GM18909 (cell line): ENCODE measurements around the gene LRRC74A.

Source experiments
- ATAC-seq: cut with Tn5 transposase; IDR thresholded peaks from one replicate; pipeline ENCODE4 v1.9.1; 2021; ENCODE audit warnings: mild to moderate bottlenecking; ENCODE audit not compliant: unreplicated experiment, poor library complexity

Gene LRRC74A

GRCh38 chr14:76826122-76826521 lies at the start of gene LRRC74A:
TSS of gene LRRC74A (plus strand) at chr14:76826408. CDS start at chr14:76826698, 290 bp downstream.
- no peak for ATAC-seq

DNA sequence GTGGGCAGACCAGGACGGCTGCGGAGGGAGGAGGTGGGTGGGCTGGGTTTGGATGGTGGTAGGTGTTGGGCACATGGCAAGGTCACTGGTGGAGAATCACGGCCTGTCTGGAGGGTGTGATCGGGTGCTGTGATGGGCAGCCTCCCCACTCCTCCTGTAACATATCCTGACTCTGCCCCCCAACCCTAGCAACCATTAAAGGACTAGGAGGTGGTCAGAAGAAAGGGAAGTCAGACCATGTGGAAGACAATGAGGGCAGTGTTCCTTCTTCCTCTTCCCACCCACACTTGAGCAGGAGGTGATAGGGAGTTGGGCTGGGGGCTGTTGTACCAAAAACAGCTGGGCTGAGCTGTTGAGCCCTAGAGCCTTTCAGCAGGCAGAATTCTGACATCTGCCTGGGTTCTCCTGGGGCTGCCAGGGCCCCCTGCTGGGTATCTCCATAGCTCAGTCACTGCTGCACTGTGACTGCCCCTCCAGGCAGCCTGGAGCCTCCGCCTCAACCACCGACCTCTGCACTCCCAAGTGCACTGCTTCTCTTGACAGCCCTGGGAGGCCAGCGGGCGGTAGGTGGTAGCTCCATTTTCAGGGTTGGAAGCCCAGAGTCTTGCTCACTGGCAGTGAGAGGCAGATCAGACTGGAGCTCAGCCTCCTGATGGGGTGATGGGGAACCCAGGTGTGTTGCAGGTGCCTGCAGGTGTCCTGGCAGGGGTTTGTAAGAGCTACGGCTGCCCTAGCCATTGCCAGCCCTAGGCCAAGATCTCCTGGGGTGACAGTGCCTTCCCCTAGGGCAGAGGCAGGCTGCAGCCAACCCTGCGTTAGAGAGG lies 49.6 kb upstream of the LRRC74A start:
- ATAC-seq = no peak

GRCh38 chr14:76777721-76778120 lies 48.5 kb upstream of the LRRC74A start:
- ATAC-seq = no peak

DNA sequence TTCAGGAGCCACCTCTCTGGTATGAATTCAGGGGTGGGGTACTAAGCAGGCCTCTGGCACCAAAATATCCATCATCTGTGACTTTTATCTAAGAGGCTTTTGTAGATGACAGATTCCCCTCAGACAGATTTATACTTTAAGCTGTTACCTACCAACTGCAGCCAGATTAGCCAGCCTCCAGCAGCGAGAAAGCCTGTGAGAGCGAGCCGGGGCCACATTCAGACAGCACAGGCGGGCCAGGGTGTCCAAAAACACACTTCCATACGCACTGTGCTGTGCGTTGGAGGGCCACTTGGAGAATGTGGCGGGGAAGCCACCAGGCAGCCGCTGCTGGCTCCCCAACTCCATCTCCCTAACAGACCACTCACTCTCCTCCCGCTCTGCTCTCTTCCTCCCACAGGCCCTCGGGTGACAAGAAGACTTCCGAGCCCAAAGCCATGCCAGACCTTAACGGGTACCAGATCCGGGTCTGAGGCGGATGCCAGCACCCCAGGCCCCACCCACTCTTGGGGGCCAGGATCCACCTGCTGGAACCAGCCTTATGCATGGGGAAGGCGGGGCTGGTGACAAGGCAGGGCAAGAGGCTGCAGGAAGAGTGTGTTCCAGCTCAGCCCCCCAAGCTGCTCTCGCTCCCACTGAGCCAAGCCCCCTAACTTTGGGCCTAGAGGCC lies 47.5 kb upstream of the LRRC74A start:
- ATAC-seq = no peak

DNA sequence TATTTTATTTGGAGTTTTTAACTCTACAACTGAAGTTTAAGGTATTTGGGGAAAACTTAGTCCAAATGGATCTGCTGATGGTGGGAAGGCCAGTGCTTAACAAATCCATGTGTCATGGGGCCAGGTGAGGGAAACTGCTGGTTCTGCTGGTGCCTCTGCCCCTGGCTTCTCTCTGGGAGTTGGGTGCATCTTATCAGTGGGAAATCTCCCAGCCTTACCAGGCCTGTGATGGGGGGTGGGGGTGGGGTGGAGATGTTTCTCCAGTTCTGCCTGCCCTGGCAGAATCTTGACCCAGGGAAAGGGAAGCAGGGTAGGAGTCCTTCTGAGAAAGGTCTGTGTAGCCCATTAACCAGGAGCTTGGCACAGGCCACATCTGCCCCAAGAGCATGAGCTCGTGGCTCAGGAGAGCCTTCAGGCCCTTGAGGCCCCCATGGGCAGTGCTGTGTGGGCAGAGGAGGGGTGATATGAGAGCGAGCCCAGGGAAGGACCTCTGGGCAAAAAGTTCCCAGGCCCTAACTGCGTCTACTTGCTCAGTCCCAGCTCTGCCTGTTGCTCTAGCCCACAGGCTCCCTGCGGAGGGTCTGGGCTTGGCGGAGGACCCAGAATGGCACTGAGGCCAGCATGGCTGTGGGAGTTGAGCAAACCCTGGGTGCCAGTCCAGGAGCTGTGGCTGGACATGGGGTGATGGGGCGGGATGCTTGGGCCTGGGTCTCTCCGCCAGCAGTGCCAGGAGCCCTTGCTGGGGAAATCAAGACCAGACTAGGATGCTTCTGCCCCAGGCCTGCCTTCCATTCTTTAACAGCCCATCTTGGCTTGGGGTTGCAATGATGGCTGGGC lies 46.8 kb upstream of the LRRC74A start:
- no peak for ATAC-seq

- ATAC-seq = no peak
Observed at GRCh38 chr14:76780058-76780345, 46.2 kb upstream of the LRRC74A start.

DNA sequence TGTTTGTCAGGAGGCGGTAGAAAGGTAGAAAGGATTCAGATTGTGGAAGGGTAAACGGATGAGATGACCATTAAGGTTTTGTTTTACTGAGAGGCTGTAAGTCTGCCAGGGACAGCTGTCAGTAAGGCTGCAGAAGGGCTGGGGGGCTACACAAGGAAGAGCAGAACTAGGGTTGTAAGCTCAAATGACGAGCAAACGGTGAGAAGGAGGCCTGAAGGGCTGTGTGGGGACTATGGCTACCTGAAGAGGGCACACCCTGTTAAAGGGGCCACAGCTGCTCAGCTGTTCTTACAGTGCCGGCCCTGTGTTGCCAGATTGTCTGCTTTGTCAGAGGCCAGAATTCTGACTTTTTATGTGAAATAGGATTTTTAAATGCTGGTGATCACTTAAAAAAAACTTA lies 45.8 kb upstream of the LRRC74A start:
- ATAC-seq = no peak

DNA sequence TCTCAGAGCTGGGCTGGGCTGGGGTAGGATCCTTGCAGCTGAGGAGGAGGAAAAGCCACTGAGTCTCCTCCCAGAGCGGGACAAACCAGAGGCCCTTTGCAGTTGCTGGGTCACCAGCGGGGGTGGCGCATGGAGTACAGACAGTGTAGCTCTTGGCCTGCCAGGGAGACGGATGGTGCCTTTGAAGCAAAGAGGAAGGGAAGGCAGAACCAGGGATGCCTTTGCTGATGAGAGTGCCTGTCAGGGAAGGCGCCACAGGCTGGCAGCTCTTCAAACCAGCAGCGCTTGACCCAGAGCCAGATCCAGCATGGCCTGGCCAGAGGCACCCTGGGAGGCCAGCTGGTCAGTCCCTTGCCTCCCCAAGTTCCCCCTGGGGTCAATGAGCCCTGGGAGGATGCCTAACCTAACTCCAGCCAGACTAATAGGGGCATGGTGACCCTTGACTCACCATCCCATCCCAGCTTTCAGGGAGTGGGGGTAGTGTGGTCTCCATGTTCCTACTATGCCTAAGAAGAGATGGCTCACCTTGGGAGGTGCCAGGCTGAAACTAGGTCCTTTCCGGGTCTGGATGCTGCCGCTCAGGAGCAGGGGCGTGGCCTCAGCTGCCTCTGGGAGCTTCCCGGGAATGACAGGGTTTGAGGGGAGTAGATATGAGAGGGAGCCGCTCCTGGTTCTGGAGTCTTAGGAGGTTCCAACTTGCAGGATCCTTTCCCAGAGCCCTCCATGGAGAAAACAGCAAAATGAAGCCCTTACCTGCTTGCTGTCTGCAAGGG lies 45.1 kb upstream of the LRRC74A start:
- ATAC-seq = no peak

DNA sequence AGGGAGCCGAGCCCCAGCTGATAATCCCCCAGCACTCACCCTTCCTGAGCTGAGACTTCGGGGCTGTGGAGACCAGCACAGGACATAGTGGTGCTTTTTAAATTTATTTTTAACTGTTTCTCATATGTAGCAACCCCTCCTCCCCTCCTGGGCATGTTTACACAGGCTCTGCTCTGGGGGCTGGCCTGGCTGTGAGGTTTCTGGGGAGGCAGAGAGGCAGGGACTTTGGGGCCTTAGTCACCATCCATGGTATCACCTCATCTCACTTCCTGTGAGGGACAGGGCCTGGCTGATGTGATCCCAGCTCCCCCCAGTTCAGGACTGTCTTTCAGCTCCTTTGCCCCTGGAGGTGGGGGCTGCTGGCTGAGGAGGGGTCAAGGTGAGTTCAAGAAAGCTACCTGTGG lies 44.6 kb upstream of the LRRC74A start:
- no peak for ATAC-seq

DNA sequence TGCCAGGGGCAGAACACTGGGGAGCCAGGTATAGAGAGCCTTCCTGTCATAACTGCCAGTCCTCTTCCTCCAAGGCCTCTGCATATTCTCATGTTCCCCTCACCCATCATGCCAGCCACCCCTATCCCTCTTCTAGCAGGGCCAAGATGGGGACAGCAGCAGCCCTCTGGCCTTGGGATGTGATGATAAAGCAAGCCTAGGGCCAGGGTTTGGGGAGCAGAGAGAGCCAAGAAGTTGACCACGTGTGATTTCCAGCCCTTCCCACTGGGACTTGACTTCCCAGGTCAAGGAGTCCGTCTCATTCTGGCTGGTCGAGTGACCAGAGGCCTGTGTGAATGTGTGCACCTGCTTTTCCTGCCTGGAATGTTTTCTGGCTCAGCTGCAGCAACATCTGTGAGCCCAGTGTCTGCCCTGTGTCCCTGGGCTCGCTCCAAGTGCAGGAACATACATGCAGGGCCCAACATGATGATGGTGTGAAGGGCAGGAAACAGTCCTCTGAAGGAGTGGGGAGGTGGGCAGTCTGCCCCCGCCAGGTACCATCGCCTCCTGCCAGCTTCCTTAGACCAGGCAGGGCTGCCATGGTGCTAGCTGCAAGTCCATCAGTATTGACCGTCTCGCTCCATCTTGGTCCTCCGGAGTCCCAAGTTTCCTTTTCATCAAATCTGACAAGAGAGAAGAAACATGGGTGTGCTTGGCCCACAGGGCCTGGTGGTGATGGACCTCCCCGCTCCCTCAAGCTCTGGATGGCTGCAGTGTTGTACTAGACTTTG lies 43.9 kb upstream of the LRRC74A start:
- ATAC-seq = no peak

GRCh38 chr14:76782885-76783566 lies 43.2 kb upstream of the LRRC74A start:
- no peak for ATAC-seq

GRCh38 chr14:76784266-76784874 lies 41.8 kb upstream of the LRRC74A start:
- ATAC-seq = no peak

GRCh38 chr14:76784881-76785280 lies 41.3 kb upstream of the LRRC74A start:
- ATAC-seq = peak; percentile 77

DNA sequence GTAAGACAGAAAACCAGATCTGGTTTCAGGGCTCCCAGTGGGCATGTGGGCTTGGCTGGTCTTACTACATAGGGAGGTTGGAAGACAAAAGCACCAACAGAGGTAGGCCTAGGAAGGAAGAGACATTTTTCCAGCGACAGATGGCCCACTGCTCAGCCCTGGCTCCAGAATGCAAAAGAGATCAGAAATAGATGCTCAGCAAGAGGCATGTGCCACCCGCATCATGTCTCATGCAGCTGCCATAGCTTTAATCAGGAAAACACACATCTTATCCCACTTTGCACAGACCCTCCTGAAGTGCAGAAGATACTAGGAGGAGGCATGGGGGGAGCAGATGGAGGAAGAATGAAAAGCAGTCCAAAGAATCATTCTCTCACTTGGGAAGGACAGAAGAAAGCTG lies 39.6 kb upstream of the LRRC74A start:
- no peak for ATAC-seq

DNA sequence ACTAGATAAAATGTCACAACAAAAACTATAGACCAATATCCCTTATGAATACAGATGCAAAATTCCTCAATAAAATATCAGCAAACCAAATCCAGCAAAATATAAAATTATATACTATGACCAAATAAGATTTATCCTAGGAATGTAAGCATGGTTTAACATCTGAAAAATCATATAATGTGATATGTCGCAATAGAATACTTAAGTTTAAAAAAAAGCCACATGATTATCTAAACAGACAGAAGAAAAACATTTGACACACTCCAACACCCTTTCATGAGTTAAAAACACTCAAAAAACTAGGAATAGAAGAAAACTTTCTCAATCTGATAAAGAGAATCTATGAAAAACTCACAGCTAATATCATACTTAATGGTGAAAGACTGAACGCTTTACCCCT lies 33.8 kb upstream of the LRRC74A start:
- no peak for ATAC-seq

DNA sequence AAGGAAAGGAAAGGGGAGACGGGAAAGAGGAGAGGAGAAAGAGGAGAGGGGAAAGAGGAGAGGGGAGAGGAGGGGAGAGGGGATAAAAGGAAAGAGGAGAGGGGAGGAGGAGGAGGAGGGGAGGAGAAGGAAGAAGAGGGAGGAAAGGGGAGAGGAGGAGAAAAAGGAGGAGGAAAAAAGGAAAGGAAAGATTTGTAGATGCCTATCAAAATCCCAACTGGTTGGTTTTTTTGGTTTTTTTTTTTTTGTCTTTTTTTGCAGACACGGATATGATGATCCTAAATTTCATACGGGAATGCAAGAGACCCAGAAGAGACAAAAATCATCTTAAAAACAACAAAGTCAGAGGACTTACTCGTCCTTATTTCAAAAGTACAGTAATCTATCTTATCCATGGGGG lies 32.9 kb upstream of the LRRC74A start:
- ATAC-seq = no peak

- no peak for ATAC-seq
Observed at GRCh38 chr14:76793956-76794355, 32.3 kb upstream of the LRRC74A start.

GRCh38 chr14:76806446-76806845 lies 19.8 kb upstream of the LRRC74A start:
- no peak for ATAC-seq

GRCh38 chr14:76808011-76808410 lies 18.2 kb upstream of the LRRC74A start:
- ATAC-seq = no peak
